HG02884 (cell line): ENCODE measurements around the gene SPSB1.

ENCODE experiments used
- ATAC-seq: cut with Tn5 transposase; IDR thresholded peaks from one replicate; pipeline ENCODE4 v1.9.1; 2021; ENCODE audit warnings: mild to moderate bottlenecking, moderate library complexity; ENCODE audit not compliant: unreplicated experiment

SPSB1 gene

DNA sequence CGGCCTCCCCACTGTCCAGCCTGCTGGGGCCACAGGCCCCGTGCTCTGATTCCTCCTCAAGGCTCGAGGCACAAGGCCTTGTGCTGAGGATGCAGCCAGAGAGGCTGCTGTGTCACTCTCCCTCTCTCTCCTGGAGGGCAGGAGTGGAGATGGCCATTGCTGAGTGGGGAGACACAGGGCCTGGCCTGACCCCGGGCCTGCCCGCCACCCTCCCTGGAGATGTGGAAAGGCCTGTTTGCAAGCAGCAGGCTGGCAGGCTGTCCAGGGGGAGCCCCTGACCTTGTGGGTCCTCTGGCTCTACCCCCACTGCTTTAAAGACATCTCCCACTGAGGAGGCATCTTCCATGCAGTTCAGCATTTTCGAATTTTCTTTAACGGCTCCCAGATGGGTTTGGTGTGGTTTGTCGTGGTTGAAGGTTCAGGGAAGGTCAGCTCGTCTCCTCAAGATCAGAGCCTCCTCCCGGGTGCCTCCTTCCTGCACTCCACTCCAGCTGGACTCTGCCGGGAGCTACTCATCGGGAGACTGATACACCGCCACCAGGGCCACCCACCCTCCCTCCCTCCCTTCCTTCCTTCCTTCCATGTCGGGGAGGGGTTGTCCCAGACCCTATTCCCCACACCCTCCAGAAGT lies 69.1 kb downstream of the SPSB1 start:
- no peak for ATAC-seq

DNA sequence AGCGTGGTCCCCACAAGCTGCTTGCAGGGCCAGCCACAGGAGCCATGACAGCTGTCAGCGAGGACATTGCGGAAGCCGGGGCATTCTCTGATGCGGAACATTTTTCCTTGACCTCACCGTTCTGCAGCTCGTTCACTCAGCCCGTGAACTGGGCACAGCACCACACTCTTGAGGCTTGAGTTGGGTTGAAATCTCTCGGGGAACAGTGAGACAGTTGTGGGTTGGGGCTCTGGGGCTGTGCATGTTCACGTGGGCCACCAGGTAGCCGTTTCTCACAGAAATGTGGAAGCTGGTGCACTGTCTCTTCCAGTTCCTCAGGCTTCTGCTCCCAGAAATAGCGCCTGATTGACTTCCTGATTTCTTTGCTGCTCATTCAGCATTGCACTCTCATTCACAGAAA lies 69.8 kb downstream of the SPSB1 start:
- ATAC-seq: no peak

DNA sequence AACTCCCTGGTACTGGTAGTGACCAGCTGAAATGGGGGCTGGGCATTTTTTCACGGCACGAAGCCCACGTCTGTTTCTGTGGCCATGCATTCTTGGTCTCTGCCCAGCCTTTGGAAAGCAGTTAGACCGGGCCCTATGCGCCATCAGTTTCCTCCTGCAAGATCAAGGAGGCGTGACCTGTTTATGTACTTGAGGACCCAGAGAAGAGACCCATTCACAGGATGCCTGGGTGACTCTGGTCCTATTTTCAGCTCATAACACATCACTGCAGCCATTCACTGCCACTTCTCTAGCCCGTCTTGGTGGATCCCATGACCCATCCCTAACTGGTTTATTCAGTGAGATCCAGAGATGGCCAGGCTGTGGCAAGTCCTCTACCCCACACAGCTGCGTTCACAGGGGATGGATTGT lies 70.4 kb downstream of the SPSB1 start:
- no peak for ATAC-seq

DNA sequence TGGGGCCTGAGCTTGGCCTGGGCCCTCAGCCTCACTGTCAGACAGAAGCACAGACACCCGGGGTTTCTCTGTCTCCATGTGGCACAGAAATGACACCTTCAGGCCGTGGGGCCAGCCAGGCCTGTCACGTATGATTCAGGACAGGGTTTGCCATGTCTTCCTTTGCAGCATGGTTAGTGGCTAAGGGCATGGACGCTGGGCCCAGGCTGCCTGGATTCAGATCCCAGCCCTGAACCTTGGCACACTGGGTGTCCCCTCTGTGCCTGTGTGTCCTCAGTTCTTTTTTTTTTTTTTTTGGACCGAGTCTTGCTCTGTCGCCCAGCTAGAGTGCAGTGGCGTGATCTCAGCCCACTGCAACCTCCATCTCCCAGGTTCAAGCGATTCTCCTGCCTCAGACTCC lies 73.6 kb downstream of the SPSB1 start:
- no peak for ATAC-seq

DNA sequence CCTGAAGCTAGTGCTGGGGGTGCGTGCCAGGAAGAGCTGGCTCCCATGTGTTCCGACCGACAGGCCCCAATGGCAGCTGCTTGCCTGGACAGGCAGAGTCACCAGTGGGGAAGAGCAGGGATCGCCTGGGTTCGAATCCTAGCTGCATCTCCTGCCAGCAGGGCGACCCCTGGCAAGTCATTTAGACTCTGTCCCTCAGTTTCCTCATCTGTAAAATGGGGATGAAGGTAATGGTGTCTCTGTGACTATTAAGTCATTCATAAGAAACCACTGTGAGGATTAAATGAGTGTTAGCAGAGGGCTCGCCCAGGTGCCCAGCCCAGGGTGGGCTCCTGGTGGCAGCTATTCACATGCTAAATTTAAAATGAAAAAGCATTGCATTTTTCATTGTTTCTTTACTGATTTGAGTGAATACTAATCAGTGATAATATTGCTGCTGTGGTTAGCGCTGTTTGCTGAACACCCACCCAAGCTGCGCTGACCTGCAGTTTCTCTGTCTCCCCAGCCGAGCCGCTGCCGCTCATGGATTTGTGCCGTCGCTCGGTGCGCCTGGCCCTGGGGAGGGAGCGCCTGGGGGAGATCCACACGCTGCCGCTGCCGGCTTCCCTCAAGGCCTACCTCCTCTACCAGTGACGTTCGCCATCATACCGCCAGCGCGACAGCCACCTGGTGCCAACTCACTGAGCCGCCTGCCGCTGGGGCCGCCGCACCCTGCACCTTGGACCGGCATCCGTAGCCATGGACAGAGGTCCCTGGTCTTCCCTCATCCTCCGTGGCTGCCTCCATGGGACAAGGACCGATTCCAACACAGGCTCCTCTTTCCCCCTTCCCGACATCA lies 74.5 kb downstream of the SPSB1 start:
- ATAC-seq: no peak

DNA sequence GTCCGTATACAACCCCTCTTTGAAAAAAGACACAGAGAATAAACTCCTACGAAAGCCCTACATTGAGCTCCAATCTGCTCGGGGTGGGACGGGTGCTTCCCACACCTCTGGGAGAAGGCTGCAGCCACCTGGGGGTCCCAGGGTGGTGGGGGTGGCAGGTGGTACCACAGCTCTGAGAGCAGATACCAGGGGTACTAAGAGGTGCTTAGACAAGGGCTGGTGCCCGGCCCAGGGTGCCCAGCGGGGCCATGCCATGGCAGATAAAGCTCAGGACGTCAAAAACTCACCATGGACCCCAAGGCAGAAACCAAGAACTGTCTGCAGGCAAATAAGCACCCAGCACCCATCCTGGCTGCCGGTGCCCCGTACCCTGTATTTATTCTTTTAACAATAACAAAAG lies 75.1 kb downstream of the SPSB1 start:
- no peak for ATAC-seq

DNA sequence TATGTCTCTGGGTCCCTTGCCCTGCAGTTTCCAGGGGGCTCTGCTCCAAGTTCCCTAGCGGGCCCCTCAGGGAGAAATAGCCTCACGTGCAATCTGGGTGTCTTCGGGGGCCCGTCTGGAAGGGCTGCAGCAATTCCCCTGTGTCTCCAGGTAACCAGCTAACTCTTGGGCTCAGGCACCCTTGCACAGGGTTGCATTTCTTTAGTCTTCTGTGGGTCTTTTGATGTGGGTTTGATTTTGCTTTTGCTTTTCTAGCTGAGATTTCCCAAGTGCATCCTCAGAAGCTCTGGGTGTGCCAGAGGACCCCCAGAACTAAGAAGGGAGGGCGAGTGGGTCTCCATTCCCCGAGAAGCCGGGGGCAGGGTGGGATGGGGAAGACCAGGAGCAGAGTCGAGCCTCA lies 75.7 kb downstream of the SPSB1 start:
- ATAC-seq: no peak

DNA sequence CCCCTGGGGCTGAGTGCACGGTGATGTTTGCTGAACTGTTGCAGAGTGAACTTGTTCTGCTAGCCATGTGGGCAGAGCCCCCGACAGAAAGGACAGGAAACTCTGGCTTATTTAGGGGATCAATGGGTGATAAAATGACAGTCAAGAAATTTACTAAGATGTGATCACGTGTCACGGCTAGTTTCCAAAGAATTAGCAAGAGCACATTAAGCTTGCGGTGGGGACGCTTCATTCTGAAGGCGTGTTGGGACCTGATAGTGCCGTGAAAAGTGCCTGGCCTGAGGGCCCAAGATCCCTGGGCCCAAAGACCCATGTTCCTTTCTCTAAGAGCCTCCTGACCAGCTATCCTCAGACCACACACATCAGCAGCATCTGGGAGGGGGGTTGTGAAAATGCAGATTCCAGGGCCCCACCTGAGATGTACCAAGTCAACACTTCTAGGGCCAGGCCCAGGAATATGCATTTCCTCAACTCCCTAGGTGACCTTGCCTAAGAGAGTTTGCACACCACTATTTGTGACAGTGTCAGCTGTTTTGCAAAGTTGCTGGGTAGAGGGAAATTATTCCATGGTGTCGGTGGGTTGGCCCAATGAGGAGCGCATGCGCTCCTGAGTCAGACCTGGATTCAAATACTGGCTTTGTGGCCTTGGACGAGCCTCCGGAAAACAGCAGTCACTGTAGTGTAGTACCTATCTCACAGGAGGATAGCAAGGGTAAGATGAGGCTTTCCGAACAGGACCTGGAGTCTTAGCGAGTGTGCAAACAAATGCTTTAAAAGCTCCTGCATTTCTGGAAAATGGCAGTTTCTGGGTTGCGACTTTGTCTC lies 77.5 kb downstream of the SPSB1 start:
- no peak for ATAC-seq

DNA sequence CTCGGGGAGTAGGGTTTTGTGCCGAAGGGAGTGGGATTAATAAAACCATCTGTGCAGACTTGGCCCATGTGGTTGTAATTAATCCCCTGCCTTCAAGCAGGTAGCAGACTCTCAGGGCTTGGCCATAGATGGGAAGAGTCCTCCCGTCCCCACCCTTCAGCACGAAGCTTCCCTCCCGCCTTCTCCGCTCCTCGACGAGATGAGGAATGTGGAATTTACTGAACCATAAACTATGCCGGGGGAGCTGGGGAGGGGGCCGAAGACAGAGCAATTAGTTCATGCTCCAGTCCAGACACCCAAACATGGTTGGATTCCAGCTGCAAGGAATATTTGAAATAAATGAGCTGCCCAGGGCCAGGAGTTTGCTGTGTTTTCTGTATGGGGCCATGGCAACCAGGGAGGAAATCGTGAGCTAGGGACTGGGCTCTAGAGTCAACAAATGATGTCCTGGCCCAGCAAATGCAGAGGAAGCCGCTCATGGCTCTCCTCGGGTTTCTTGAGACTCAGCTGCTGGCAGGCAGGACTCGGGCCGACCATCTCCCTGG lies 78.8 kb downstream of the SPSB1 start:
- no peak for ATAC-seq

DNA sequence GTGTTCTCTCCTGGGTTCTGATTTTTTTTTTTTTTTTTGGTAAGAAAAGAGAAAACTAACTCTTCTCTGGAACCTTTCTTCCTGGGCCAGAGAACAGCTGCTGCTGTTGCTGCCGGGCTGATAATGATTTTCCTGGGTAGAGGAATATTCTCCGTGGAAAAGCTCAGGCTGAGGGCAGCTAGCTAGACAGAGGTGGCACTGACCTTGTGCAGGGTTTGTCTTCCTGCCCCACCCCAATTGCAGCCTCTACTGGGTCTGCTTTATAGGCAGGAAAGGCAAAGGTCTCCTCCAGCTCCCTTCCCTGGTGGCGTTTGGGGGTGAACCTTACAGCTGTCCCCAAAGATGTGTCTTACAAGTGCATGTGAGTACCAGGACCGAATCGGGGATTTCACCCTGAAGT lies 79.3 kb downstream of the SPSB1 start:
- no peak for ATAC-seq

DNA sequence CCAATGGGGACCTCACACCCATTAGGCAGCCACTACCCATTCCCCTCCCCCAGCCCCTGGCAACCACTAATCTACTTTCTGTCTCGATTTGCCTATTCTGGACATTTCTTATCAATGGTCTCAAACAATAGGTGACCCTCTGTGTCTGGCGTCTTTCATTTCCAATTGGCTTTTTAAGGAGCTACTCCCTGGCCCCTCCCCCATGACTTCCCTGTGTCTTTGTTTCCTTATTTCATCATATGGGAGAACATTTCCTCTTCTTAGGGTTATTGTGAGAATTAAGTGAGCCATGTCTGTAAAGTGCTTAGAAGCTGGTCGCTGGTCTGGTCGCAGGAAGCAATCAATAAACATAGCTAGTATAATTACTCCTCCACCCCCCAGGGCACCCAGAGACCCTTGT lies 80.9 kb downstream of the SPSB1 start:
- no peak for ATAC-seq

DNA sequence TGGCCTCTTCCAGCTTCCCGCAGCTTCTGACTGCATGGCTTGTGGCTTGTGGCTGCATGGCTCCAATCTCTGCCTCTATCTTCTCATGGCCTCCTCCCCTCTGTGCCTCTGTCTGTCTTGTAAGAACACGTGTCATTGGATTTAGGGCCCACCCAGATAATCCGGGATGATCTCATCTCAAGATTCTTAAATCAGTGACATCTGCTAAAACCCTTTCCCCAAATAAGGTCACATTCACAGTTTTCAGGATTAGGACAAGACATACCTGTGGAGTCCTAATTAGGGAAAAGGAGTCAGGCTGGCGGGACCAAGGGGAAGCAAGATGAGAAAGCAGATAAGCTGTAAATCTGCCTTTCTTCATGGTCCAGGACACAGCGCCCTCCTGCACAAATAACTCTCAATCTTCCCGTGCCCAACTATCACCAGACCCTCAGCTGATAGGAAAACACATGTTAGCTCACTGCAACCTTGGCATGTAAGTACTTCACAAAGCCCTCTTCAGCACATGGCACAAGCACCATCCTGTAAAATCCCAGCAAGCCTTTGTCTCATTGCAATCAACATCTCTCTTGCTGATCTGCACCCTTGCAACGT lies 82.2 kb downstream of the SPSB1 start:
- no peak for ATAC-seq

DNA sequence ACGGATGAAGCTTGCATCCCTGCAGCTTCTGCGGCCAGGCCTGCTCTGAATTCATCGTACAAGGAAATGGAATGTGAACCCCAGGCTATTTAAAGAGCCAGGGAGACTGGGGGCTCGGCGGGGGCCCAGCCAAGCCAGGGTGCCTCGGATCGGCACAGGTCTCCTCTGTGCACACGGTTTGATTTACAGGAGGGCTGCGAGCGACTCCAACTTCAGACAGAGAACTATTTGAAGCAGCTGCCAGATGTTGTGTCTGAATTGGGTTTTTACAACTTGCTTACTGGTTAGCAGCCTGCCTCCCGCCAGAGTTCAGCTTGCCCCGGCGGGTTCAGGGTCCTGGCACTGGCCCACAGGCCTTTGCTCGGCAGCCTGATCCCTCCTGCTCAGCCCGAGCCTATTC lies 83.2 kb downstream of the SPSB1 start:
- ATAC-seq: no peak

DNA sequence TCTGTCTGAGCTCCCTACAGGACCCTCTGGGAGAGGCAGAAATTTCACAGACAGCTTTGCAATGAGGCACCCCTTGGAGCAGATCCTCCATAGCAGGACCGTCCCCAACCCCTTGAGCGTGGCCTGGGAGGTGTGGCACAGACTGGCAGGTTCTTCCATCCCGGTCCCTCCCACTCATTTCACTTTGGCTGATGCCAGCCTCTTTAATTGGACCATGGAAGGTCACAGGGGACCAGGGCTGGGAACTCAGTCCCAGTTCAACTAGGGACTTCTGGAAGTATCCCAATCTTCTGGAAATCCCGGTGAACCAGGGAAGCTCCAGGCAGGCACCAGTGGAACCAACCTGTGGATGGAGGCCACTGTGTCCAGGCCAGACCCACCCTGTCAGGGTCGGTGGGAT lies 83.7 kb downstream of the SPSB1 start:
- ATAC-seq: no peak

DNA sequence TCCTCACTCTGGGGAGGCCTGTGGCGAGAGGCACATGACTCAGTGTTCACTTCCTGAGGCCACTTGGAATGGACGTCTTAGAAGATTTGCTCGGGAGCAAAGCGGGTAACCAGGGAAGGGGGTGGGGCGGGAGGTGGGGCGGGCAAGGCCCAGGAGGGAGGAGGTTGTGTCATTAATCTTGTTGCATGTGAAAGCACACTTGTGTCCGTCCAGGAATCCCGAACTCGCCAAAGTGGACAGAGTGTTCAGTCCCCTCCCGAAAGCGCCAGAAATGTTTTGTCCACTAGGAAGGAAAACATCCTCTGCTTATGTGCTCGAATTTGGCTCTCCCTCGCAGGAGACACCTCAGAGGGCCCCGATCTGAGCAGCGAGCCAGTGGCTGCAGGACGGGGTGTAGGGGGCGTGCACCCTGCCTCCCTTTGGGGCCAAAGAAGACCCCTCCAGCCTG lies 84.2 kb downstream of the SPSB1 start:
- no peak for ATAC-seq

DNA sequence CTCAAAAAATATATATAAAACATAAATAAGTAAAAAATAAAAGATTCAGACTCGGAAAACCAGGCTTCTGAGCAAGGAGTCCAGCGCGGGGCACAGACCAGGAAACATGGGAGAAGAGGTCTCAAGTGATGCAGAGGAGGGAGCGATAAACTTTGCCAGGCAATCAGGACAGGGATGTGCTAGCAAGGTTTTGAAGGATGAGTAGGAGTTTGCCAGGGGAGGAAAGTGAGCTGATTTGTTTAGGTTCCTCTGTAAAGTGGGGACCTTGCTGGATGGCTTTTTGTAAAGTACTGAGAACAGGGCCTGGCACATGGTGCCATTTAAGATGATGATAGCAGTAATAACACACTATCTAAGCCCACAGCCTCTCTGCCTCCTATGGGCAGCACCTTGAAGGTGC lies 86.1 kb downstream of the SPSB1 start:
- no peak for ATAC-seq

DNA sequence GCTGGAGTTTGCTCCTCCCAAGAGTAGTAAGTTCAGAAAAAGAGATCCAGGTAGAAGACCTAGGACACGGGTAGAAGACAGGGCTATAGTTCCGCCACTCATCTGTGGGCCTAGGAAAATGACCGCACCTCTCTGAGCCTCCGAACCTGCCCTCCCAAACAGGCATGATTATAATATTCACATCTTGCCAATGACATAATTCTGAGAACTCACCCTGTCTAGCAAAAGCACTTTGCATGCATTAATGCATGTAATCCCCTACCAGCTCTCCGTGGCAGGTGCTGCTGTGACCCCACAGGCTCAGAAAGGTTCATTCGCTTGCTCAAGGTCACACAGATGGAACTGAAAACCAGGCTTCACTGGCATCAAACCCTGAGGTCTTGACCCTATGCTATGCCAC lies 88.0 kb downstream of the SPSB1 start:
- no peak for ATAC-seq

DNA sequence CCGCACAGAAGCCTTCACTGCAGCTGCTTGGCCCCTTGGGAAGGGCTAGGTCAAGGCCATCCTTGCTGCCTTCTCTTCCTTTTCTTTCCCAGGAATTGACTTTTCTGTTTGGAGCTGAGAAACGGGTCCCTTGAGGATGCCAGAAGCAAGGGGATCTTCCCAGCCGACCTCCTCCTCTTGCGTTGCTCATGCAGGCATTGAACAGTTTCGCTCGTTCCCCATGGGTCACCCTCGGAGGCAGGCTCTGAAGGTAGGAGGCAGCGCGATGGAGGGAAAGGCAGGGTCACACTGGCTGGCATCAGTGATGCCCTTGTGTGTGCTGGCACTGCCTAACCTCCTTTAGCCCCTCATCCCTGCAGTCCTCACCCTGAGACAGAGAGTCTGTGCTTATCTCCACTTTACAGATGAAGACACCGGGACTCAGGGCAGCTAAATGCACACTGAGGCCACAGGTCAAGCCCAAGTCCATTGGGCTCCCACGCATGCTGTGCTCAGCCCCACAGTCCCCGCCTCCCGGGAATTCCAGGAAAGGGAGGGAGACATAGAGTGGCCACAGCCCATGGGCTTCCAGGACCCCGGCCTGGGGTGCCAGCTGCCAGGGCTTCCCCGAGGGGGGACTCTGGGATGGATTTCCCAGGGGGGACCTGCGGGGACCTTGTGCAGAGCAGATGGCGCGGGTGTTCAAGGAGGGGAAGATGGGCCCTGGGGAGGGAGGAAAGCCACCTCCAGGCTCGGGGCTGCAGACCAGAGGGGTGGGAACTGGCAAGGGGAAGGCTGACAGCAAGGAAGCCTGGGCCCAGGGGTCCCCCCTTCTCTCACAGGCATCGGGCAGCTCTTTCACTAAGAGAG lies 90.2 kb downstream of the SPSB1 start:
- no peak for ATAC-seq

DNA sequence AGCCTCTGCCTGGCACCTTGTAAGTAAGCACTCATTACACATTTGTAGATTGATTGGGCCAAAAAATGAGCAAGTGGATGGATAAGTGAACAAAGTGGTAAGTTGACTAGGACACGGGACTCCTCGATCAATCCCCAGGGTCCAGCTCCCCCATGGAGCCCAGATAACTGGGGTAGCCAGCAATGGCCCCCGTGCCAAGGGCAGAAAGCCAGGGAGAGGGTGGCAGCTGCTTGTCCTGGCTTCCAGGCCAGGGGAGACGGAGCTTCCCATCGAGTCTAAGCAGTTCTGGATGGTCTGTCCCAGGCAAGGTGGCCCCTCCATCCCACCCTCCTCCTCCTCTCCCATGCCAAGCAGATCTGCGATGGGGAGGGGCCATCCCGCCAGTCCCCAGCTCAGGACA lies 91.4 kb downstream of the SPSB1 start:
- no peak for ATAC-seq

DNA sequence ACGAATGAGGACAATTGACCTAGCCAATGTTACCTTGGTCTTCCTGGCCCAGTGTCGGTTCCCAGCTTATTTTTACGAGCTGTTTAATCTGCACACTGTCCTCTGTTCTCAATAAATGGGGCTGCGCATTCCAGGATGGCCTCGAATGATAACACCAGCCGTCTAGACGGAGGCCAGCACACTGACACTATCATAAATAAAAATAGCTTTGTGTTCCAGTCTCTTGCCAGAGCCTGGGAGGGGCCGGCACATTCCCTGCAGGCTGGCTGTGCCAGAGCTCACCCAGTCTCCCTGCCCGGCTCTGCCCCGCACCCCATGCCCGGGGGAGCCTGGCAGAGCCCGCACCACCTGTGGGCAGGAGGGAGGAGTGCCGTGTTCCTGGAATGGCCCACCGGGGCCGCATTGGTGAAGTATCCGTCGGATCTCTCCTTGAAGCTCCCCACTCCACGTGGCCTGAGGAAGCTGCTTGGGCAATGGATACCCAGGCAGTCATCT lies 92.1 kb downstream of the SPSB1 start:
- no peak for ATAC-seq
